ENCODE data around the gene CEP120.

- no peak for TF ChIP-seq CTCF (IDR thresholded peaks at IDR 0.05)
- no peak for TF ChIP-seq PHF8 (IDR thresholded peaks at IDR 0.05; ENCODE audit: borderline replicate concordance, low read depth)
- no peak for TF ChIP-seq POLR2A (IDR thresholded peaks at IDR 0.05; ENCODE audit: low read length)
- TF ChIP-seq BCL3 (IDR thresholded peaks at IDR 0.05), result no peak
- TF ChIP-seq EHMT2 (IDR thresholded peaks at IDR 0.05; ENCODE audit: low read depth), result no peak
- TF ChIP-seq USF2 (IDR thresholded peaks at IDR 0.05), result no peak
Measured at GRCh38 chr5:123303802-123304201, 119.4 kb downstream of the CEP120 start.
